Measurements from ENCODE around the gene IL37.
"Not testable (repeated sequence)": the region's sequence is repeated elsewhere in the genome, so short reads cannot be mapped to it uniquely, and the experiment has no call there.

The IL37 gene

DNA sequence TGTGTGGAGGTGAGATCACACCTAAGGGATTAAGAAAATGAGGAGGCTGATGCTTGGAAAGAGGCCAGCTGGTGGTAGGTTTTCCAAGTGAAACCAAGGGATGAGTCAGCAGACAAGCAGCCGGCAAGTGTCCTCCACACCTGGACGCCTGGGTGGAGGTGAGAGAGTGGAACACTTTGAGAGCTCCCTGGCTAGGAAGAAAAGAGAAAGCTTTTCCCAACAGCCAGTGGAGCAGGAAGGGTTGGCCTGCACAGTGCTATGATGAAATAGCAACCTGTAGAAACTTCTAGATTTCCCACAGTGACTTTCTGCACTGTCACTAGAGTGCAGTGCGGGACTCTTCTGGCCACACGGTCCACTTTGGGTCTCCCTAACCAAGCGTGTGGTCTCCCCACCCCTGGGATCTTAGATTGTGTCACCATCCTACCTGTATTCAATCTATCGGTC is 19.6 kb upstream of the IL37 start:
- DNase-seq: no peak

DNA sequence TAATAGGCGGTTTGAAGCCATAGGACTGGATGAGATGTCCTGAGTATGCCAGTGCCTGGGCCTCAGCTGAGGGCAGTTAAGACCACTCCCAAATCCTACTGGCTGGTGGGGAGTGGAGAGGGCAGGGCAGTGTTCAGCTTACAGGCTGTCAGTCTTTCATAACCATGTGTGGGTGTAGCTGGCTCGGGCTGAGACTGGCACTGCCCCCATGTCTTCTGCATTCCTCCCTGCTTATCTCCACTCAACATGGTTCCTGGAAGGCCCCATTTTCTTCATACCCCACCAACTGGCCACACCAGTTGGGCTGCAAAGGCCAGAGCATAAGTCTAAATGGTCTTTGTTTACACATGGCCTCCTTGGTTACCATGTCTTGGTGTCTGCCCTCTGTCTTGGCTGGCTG is 17.2 kb upstream of the IL37 start:
- no peak for DNase-seq

DNA sequence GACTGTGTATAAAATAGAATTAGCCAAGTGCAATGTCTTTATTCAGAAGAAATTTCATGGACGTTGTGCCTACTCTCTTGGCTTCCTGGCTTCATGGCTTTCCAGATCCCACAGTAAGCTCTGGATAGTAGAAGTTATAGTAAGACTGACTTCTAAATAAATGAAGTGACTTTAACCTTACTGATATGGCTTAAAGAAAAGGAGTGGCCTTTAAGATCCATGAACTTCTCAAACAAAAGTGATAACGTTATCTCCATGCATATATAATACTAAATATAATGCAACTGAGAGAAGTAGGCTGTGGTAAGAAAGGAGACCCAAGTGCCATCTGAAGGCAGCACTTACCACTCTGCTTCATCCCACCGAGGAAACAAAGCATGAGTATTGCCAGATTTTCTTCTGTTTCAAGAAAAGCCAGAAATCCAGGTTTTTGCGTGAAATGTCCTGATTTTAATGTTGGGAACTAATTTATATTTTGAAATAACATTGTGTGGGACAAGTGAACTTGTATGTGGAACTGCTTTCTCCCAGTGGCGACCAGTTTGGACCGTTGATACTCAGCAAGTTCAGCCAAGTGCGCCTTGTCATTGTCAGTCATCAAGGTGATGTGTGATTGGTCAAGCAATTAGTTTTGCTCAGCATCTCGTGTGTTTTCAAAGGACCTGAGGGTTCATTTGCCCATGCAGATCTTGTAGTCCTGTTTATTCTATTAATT is 13.9 kb upstream of the IL37 start:
- no peak for DNase-seq

DNA sequence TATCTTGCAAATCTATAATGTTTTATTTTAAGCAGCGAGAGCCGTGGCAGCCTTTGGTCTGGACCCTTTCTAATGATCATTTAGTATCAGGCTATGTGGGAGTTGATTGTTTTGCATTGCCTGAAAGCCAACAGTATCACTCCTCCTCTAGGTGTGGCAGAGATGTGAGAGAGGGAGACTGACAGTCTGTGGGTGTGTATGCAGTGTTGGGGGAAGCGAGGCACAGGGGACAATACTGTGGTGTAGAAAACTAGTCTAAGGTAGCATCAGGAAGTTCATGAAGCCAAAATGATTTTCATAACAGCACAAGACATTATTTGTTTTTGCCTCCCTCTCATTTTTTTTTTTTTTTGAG is 13.4 kb upstream of the IL37 start:
- no peak for DNase-seq

DNA sequence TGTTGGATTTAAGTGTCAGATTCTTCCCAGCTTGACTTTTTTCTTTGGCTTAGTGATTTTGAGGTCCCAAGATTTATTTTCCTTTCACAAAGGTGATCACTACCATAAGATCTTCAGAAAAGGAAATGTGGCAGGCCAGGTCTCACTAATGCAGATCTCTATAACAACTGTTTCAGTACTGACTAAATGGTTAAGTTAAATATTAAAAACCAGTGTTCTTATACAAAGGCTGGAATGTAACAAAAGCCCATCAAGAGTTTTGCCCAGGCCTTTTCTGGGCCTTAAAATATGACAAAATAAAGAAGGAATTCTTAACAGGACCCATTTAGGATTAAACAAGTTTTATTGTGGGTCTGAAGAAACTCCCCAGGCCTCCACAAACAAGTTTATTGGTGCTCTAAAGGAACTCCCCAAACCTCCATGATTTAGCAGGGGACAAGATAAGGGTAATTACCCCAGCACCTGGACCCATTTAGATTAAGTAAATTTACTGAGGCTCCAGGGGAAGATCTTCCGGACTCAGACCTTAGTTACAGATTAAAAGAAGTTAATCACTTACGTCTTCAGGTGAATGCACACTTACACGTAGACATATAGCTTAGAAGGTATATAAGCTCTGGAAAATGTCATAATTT is 9.4 kb upstream of the IL37 start:
- not testable (repeated sequence) for DNase-seq

DNA sequence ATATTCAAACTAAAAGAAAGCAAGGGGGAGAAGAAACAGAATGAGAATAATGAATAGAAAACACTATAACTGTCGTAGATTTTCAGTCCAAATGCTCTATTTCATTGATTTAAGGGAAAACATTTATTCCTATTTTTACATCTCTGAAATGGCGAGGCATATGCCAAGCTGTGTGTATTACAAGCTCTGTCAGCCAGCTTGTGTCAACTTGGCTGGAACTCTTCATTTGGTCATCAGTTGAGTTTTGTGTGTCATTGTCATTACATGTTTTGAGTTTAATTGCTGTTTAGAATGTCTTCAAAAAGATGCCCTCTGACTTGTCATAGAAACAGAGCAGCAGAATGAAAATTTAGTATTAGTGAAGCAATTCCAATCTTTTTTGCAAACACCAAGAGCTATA is 8.1 kb upstream of the IL37 start:
- DNase-seq: no peak

DNA sequence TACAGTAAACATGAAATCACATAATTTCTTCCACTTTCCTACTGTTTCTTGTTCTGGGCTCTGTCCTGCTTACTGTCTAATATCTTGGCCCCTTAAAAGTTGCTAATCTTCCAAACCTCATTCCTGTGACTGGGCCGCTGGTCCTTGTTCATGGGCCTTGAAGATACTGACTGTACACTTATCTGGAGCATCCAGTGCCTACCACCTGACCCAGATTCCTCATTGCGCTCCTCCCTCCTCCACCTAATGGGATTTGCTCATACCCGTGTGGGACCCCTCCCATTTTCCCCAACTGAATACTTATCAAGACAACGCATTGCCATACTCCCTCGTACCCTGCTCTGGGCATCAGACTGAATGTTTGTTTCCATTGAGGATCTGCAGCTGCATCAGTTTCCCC is 6.1 kb upstream of the IL37 start:
- no peak for DNase-seq

DNA sequence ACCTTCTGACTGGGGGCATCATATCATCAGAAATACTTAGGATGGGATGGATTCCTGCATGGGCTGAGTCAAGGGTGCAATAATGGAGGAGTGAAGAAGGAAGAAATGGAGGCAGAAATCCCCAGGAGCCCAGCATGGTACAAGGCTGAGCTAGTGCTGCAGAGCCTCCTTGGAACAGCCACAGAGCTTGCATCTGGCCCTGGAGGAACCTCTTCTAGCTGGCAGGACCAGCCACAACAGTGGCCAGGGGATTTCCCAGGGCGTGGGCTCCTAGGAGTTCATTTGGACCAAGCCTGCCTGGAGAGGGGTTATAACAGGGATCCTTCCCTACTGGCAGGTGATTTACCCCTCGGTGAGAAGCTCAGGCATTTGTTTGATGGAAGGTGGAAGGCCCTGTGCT is 4.7 kb upstream of the IL37 start:
- DNase-seq: no peak

DNA sequence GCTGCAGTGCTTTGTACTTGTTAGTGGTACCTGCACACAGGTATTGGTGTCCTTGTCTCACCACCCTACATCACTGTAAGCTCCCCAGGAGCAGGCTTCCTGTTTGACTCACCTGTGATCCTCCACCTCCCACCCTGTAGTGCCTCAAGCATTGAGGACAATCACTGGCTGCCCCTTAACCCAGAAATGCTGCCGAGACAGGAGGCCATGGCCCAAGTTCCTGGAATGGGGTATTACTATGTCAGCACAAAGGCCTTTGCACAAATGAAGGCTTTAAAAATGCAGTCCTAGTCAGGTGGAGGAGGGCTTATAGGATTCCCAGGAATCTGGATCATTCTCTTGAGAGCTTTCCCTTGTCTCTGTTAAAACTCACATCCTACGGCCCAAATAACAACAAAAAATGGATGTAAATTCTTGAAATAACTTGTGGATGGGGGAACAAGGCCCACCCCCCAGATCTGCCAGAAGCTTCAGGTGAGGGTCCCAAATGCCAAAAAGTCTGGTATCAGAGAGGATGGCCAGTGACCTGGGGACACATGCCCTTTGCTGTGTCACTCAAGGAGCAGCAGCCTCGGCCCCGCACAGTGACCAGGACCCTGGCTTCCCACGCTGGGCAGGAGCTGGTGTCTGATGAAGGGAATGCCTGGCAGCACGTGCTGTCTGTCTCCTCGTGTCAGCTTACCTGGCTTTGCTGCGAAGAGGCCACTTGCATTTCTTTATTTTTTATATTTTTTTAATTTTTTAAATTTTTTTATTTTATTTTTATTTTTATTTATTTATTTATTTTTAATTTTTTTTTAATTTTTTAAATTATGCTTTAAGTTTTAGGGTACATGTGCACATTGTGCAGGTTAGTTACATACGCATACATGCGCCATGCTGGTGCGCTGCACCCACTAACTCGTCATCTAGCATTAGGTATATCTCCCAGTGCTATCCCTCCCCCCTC is 3.7 kb upstream of the IL37 start:
- no peak for DNase-seq

DNA sequence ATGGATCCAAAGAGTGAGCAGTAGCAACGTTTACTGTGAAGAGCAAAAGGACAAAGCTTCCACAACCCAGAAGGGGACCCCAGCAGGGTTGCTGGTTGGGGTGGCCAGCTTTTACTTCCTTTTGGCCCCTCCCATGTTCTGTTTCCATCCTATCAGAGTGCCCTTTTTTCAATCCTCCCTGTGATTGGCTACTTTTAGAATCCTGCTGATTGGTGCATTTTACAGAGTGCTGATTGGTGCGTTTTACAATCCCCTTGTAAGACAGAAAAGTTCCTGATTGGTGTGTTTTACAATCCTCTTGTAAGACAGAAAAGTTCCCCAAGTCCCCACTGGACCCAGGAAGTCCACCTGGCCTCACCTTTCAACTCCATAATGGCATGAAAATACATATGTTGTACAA is 2.4 kb upstream of the IL37 start:
- DNase-seq: not testable (repeated sequence)

DNA sequence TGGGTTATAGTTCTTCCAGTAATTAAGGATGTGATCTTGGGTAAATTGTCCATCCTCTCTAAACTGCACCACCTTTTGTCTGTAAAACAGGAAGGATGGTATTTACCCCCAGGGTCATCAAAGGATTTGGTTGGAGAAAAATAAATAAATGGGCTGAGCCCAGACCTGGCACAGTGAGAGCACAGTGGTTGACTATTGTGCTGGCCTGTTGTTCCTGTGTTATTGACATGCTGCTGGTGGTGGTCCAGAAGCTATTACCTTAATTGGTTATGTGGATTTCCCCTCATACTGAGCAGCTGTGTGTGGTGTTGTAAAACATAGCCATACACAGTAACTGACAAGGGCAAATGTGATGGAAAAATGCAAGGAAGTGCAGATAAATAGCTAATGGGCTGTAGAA is 746 bp upstream of the IL37 start:
- DNase-seq: no peak

DNA sequence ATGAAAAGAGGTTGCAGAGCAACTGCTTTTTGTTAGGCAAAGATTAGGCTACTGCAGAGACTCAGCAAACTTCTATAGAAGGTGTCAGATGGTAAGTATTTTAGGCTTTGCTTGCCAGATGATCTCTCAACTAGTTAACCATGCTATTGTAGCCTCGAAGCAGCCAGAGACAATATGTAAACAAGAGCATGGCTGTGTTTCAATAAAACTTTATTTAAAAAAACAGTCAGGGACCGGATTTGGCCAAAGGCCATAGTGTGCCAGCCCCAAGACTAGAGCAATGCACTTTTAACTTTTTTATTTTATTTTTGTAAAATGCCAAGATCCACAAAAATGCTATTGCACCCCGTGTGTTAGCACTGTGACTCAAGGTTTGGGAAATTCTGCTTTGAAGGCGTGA is 1.4 kb downstream of the IL37 start:
- no peak for DNase-seq

DNA sequence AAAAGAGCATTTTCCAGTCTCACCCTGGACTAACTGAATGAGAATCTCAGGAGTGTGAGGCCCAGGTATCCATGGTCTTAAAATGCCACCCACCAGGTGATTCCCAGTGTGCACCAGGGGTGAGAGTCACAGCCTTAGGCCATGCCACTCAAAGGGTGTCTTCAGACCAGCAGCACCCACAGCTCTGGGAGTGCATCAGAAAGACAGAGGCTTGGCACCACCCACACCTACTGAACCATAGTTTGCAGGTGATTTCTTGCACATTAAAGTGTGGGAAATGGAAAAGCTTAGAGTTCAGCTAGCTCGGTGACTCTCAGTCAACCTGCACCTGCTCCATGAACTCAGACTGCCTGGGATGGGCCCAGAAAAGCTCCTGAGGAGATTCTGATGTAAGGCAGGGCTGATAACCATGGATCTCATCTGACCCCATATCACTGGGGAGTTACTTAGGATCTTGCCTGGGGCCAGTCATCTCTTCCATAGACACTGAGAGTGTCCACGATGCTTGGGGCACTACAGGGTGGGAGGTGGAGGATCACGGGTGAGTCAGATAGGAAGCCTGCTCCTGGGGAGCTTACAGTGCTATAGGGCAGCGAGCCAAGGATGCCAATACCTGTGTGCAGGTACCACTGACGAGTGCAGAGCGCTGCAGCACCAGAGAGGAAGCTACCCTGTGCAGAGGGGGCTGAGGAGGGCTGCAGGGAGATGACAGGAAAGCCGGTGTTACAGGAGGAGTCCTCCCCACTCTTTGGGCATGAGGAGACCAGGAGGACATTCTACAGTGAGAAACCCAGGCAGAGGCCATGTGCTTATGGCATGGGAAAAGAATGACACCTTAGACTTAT is 4.6 kb downstream of the IL37 start:
- DNase-seq: no peak

DNA sequence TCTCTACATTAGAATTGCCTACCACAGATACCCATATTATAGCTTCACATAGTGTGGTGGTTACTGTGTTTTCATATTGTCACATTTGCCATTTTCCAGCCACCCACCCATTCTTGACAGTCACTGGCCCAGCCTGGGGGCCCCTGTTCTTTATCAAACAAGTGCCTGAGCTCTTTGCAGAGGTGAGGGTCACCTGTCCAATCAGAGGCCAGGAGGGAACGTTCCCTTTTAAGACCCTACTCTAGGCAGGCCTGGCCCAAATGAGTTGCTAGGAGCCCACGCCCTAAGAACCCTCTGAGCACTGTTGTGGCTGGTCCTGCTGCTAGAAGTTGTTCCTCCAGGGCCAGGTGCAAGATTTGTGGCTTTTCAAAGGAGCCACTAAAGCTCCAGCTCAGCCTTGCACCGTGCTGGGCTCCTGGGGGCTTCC is 5.2 kb downstream of the IL37 start:
- DNase-seq: no peak

DNA sequence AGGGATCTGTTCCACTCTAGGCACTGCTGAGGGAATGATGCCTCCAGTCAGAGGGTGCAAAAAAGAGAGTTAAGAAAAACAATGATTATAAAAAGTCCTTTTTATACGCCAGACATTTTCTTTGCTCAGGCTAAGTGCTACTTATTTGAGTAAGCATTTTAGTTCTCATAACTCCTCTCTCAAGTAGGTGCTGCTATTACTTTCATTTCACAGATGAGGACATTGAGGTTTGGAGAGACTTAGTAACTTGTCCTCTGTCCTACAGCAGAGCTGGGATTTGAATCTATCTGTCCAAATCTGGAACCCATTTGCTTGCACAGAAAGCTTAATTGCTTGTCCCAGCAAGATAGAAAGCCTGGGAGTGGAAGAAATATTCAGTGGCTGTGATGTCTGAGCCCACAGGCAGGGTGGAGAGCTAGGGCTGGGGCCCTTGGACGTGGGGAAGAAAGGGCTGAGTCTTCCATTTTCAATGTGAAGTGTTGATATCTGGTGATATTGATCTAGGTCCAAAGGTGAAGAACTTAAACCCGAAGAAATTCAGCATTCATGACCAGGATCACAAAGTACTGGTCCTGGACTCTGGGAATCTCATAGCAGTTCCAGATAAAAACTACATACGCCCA is 5.8 kb downstream of the IL37 start:
- no peak for DNase-seq

DNA sequence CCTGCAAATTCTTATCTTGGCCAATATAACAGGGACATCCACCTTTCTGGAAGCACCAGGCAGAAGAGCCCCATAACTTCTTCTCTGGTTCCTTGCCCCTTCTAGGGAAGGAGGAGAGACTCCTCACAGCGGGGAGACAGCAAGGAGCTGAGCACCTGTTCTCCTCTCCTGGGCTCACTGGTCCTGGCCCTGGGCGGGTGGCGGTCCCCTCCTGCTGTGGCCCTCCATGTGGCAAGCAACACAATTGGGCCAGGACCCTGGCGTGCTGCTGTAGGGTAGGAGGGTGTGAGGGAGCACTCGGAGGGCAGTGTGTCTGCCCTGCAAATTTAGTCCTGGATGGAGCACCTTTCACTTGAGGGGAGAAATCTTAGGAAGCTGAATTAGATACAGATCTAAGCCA is 6.9 kb downstream of the IL37 start:
- no peak for DNase-seq

DNA sequence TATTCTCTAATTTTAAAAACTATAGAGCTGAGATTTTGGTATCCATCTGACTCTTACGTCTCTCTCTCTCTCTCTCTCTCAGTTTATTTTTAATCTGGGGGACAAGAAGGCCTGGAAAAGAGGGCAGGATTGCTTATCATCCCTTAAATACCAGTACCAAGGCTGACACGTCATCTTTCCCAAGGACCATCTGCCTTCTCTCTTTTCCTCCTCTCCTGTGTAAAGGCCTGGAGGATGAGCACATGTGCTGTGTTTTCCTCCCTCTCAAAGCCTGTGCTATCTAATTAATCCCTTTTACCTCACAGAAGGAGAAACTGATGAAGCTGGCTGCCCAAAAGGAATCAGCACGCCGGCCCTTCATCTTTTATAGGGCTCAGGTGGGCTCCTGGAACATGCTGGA is 7.3 kb downstream of the IL37 start:
- DNase-seq: no peak

DNA sequence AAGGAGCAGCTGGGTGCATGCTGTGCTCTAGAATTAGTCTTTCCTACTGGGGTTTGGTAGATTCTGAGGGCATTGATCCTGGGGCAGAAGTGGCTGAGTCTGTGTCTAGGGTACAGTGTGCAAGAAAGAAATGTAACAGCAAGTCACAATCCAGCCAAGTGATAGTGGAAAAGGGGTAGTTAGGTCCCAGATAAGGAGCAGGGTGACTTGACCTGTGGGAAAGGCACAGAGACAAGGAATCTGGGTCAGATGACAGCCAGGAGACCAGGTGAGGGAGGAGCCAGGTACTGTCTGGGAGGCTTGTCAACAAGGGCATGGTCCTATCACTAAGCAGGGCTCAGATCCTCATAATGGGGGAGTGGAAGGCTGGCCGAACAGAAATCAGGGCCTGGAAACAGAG is 8.1 kb downstream of the IL37 start:
- DNase-seq: no peak

DNA sequence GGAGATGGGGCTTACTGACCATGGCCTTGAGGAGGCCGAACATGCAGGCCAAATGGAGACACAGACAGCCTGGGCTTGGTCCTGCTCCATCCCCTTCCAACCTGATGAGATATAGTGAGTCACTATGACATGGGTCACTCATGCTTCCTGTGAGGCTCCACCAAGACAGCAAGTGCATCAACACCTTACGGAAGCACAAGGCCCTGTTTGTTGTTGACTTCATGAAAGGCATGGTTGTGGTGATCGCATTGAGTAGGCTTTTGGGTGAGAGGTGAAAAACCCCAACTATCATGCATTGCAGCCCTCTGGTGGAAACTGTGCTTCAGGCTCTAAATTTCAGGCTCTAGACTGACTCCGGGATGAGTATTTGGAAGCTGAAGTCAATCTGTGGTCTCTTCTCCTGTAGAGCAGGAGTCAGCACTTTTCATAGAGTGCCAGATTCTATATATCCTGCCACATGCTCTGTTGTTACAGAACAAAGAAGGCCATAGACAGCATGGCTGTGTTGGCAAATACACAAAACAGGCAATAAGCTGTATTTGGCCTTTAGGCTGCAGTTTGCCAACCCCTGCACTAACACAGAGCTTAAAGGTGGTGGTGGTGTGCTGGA is 10.1 kb downstream of the IL37 start:
- DNase-seq: no peak

DNA sequence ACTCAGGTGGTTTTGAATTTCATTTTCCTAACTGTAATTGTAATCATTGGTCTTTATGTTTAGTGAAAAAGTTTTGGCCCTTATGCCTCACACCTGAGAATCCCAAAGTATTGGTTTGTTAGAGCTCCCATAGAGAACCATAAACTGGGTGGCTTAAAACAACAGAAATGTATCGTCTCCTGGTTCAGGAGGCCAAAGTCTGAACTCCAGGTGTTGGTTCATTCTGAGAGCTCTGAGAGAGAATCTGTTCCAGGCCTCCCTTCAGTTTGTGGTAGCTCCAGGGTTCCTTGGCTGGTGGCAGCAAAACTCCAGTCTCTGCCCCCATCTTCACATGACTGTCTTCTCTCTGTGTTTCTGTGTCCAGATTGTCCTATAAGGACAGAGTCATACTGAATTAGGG is 11.0 kb downstream of the IL37 start:
- DNase-seq: no peak

DNA sequence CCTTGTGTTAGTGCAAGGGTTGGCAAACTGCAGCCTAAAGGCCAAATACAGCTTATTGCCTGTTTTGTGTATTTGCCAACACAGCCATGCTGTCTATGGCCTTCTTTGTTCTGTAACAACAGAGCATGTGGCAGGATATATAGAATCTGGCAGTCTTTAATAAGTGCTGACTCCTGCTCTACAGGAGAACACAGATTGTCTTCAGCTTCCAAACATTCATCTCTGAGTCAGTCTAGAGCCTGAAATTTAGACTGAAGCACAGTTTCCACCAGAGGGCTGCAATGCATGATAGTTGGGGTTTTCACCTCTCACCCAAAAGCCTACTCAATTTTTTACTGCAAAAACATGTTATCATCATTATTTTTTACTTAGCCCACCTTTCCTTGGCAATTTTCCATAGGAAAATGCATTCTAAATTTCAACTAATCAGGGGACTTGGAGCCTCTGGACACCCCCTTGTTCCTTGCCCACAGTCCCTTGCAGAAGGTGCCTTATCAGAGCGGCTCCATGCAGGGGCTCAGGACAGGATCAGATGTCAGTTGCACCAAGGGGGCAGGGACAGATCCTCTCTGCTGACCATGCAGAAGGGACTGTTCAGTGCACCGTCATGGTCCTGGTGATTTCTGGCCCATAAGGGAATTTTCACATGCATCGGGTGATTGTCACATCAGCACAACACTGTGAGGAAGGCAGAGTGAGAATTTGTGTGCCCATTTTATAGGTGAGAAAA is 12.4 kb downstream of the IL37 start:
- DNase-seq: no peak

Data from SHP77 (cell line).